Left ventricle myocardium inferior (tissue), 1 donor: Measurements from ENCODE around the gene STK35. TPM values are rescaled to one million over a fixed set of nuclear protein-coding genes. Genes with fewer than 3 reads are reported as not detected.
"Not testable (repeated sequence)": the region's sequence is repeated elsewhere in the genome, so short reads cannot be mapped to it uniquely, and the experiment has no call there.

Experiments
- DNase-seq: peaks from one replicate; pipeline ENCODE4 v3.0.0-alpha.2; 2020
- H3K27ac ChIP-seq: fragments of 200-600 bp; replicated peaks from 2 replicates; pipeline ENCODE4 v1.8.0; 2021
- H3K27me3 ChIP-seq: fragments of 200-600 bp; 2 replicates; pipeline ENCODE4 v1.8.0; 2021; ENCODE audit warnings: low read depth
- H3K36me3 ChIP-seq: fragments of 200-600 bp; 2 replicates; pipeline ENCODE4 v1.8.0; 2021
- H3K4me1 ChIP-seq: fragments of 200-600 bp; 2 replicates; pipeline ENCODE4 v1.8.0; 2021
- H3K4me3 ChIP-seq: fragments of 200-600 bp; 2 replicates; pipeline ENCODE4 v1.8.0; 2021; ENCODE audit warnings: mild to moderate bottlenecking, moderate library complexity
- H3K9me3 ChIP-seq: fragments of 200-600 bp; replicated peaks from 2 replicates; pipeline ENCODE4 v1.8.0; 2021
- intact Hi-C: fragments of 100-400 bp; cut with micrococcal nuclease; formaldehyde crosslinking; loops from one replicate; pipeline ENCODE4 v1.11.0; 2022
- total RNA-seq: library from RNA; stranded (reverse); fragmentation: NEBNext Ultra II Directional; extraction: Animal tissue kit (Norgen Biotek cat#: 25700); gene quantifications from one replicate; pipeline ENCODE4 v1.2.1, GENCODE V29; 2021
- TF ChIP-seq, protein P1 (sequence below): fragments of 200-600 bp; IDR thresholded peaks from 2 replicates; pipeline ENCODE4 v1.8.0; 2021; ENCODE audit warnings: antibody characterized with exemption, mild to moderate bottlenecking, borderline replicate concordance
- donor health status: DM: no; HTN: yes; CAD: no; lungs with severe emphysema.

The STK35 gene
- total RNA-seq, 1 donor from 2014 or later = 13.9 TPM

DNA sequence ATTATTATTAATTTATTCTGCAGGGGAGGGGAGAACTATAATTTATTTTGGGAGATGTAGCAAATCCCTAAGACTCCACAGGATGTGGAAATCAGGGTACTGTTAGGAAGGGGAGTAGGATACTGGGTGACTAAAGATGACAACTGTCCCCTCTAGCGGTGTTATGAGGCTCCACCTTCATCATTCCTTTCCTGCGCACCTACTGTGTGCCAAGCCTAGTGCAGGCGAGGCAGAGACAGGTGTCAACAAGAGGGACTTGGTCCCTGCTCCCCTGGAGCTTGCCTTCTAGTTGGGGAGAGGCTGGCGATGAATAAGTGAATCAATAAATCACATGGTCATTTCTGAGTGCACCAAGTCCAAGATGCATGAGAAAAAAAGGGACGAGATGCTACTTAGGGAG, 65.5 kb downstream of the STK35 start:
- Histone ChIP-seq H3K4me1 (peaks cover 1% of the 10 kb centered on the region), H3K4me3 (no peak overlapping the region), H3K27ac (no peak overlapping the region), H3K9me3 (no peaks in the 10 kb centered on the region), H3K27me3 (no peaks in the 10 kb centered on the region), H3K36me3 (no peaks in the 10 kb centered on the region)
- no peak for DNase-seq
- intact Hi-C loops = no loop called here
- TF ChIP-seq, protein P1, sequence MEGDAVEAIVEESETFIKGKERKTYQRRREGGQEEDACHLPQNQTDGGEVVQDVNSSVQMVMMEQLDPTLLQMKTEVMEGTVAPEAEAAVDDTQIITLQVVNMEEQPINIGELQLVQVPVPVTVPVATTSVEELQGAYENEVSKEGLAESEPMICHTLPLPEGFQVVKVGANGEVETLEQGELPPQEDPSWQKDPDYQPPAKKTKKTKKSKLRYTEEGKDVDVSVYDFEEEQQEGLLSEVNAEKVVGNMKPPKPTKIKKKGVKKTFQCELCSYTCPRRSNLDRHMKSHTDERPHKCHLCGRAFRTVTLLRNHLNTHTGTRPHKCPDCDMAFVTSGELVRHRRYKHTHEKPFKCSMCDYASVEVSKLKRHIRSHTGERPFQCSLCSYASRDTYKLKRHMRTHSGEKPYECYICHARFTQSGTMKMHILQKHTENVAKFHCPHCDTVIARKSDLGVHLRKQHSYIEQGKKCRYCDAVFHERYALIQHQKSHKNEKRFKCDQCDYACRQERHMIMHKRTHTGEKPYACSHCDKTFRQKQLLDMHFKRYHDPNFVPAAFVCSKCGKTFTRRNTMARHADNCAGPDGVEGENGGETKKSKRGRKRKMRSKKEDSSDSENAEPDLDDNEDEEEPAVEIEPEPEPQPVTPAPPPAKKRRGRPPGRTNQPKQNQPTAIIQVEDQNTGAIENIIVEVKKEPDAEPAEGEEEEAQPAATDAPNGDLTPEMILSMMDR = no peak

DNA sequence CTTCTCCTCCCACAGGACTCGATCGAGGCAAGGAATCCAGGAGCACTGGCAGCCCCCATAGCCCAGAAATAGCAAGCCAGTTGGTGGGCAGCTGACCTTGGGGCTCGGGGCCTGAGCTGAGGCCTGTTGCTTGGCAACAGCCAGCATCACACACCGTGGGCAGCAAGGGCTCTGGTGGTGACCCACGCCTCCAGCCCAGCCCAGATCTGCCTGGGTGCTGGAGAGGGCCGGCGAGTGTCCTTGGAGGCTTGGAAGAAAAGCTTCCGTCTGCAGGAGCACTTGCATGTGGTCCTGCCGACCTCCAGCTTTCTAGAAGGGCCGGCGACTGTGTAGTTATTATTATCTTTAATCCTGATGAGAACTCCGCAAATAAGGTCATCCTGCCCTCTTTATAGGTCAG, 67.3 kb downstream of the STK35 start:
- Histone ChIP-seq H3K4me1 (peaks cover 6% of the 10 kb centered on the region), H3K27me3 (no peaks in the 10 kb centered on the region), H3K27ac (no peak overlapping the region), H3K36me3 (no peaks in the 10 kb centered on the region), H3K9me3 (no peaks in the 10 kb centered on the region), H3K4me3 (no peak overlapping the region)
- DNase-seq = no peak
- TF ChIP-seq, protein P1 = no peak
- intact Hi-C loops = no loop called here

DNA sequence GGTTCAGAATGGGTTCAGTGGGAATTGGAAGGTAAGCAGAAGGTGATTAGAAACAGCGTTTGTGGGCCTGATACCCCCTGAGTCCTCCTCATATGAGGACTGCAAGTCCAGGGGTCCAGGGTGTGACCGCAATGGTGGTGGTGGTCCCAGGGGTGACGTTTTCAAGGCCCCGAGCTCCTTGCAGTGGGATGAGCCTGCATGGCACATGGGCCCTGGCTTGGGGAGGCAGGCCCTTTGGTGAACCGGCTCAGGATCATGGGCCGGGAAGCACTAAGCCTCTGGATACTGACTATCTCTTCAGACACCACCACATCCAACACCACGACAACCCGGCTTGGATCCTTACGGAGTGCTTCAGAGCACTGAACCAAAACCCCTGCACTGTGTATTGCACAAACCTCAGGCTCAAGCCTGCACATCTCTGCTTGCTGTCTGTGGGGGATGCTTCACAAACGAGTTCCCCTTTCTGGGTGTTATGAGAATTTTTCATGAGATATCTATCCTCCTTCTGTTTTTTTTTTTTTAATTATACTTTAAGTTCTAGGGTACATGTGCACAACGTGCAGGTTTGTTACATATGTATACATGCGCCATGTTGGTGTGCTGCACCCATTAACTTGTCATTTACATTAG, 67.9 kb downstream of the STK35 start:
- no peaks in the 10 kb centered on the region for H3K27me3 ChIP-seq
- intact Hi-C loops = loop anchor here (5.0 kb wide), 2 partner anchors 82 to 202 kb away; no protein-coding TSS in a partner anchor
- H3K36me3 ChIP-seq = no peaks in the 10 kb centered on the region
- TF ChIP-seq, protein P1 = no peak
- no peak overlapping the region for H3K4me3 ChIP-seq
- peaks cover 6% of the 10 kb centered on the region for H3K4me1 ChIP-seq
- no peak for DNase-seq
- H3K9me3 ChIP-seq = no peaks in the 10 kb centered on the region
- H3K27ac ChIP-seq = no peak overlapping the region

DNA sequence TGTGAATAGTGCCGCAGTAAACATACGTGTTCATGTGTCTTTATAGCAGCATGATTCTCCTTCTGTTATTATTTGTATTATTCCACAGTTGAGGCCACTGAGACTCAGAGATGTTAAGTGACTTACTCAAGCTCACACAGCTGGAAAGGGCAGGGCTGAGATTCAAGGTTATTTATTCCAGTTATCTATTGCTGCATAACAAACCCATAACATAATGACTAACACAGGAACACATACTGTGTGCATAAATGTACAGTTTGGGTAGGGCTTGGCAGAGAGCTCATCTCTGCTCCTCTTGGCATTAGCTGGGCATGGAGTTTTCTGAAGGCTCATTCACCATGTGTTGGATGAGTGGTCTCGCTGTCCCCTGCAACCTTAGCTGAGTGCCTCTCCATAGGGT, 68.8 kb downstream of the STK35 start:
- Histone ChIP-seq H3K4me1 (peaks cover 6% of the 10 kb centered on the region), H3K27ac (no peak overlapping the region), H3K36me3 (no peaks in the 10 kb centered on the region), H3K9me3 (no peaks in the 10 kb centered on the region), H3K27me3 (no peaks in the 10 kb centered on the region), H3K4me3 (no peak overlapping the region)
- DNase-seq = no peak
- intact Hi-C loops = loop anchor here (5.0 kb wide), 2 partner anchors 83 to 203 kb away; no protein-coding TSS in a partner anchor
- TF ChIP-seq, protein P1 = no peak

DNA sequence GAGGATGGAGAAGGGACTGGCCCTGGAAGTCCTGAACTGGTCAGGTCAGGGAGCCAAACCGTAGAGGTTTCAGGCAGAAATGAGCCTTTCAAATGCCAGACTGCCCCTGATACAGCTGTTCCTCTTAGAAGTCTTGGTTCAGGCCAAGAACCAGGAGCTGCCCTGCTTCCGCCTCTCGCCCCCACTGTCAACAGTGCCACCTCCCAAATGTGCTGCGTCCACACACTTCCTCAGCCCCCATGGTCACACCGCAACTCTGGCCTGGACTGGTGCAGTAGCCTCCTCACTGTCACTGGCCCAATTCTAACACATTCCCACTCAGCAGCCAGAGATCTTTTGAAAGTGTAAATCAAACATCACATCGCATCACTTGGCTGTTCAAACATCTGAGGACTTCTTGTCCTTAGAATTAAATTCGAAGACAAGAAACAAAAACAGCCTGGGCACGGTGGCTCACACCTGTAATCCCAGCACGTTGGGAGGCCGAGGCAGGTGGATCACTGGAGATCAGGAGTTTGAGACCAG, 69.7 kb downstream of the STK35 start:
- no peak for DNase-seq
- no peak overlapping the region for H3K4me3 ChIP-seq
- peaks cover 6% of the 10 kb centered on the region for H3K4me1 ChIP-seq
- no peaks in the 10 kb centered on the region for H3K27me3 ChIP-seq
- H3K36me3 ChIP-seq = no peaks in the 10 kb centered on the region
- H3K27ac ChIP-seq = no peak overlapping the region
- TF ChIP-seq, protein P1 = no peak
- intact Hi-C loops = loop anchor here (5.0 kb wide), 2 partner anchors 84 to 204 kb away; no protein-coding TSS in a partner anchor
- no peaks in the 10 kb centered on the region for H3K9me3 ChIP-seq

DNA sequence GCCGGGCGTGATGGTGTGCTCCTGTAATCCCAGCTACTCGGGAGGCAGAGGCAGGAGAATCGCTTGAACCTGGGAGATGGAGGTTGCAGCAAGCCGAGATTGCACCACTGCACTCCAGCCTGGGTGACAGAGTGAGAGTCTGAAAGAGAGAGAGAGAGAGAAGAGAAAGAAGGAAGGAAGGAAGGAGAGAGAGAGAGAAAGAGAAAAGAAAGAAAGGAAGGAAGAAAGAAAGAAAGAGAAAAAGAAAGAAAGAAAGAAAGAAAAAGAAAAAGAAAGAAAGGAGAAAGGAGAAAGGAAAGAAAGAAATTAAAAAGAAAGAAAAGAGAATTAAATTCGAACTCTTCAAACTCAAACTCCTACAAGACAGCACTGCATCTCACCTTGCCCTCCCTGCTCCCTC, 70.2 kb downstream of the STK35 start:
- H3K4me3 ChIP-seq, H3K9me3 ChIP-seq, H3K36me3 ChIP-seq, H3K27ac ChIP-seq, H3K27me3 ChIP-seq, H3K4me1 ChIP-seq, DNase-seq: not testable (repeated sequence)
- intact Hi-C loops = loop anchor here (5.0 kb wide), 2 partner anchors 85 to 205 kb away; no protein-coding TSS in a partner anchor
